DOHH2 (cell line): ENCODE measurements around the gene PPP4R2.
"Not testable (repeated sequence)": the region's sequence is repeated elsewhere in the genome, so short reads cannot be mapped to it uniquely, and the experiment has no call there.

Experiments
- H3F3A ChIP-seq: fragments of 200-600 bp; sonication (generic), shearing (Covaris generic); 2 replicates; pipeline ENCODE4 v1.6.0; 2016; ENCODE audit warnings: antibody characterized with exemption, mild to moderate bottlenecking; ENCODE audit not compliant: control insufficient read depth, insufficient read depth
- H3K27ac ChIP-seq: fragments of 200-600 bp; sonication (generic); 2 replicates; pipeline ENCODE4 v1.5.1; 2014; ENCODE audit warnings: low read depth, mild to moderate bottlenecking, low read length, moderate library complexity
- H3K27me3 ChIP-seq: fragments of 200-600 bp; sonication (generic); 2 replicates; pipeline ENCODE4 v1.6.1; 2014; ENCODE audit warnings: mild to moderate bottlenecking, low read length, mixed read lengths; ENCODE audit not compliant: control insufficient read depth
- H3K36me3 ChIP-seq: fragments of 200-600 bp; sonication (generic); 2 replicates; pipeline ENCODE4 v1.6.1; 2014; ENCODE audit warnings: mild to moderate bottlenecking, low read length, moderate library complexity, mixed read lengths; ENCODE audit not compliant: control insufficient read depth
- H3K4me1 ChIP-seq: fragments of 200-600 bp; sonication (generic); 2 replicates; pipeline ENCODE4 v1.6.1; 2014; ENCODE audit warnings: mild to moderate bottlenecking, low read length, mixed read lengths; ENCODE audit not compliant: control insufficient read depth
- H3K4me2 ChIP-seq: fragments of 200-600 bp; sonication (generic); 2 replicates; pipeline ENCODE4 v1.6.0; 2014; ENCODE audit warnings: mild to moderate bottlenecking, low read length, moderate library complexity
- H3K4me3 ChIP-seq: fragments of 200-600 bp; sonication (generic); 2 replicates; pipeline ENCODE4 v1.5.1; 2014; ENCODE audit warnings: mild to moderate bottlenecking, low read length, mixed read lengths
- H3K79me2 ChIP-seq: fragments of 200-600 bp; sonication (generic); 2 replicates; pipeline ENCODE4 v1.6.1; 2014; ENCODE audit warnings: mild to moderate bottlenecking, low read length, mixed read lengths; ENCODE audit not compliant: control insufficient read depth
- H3K9me2 ChIP-seq: fragments of 200-600 bp; sonication (generic); replicated peaks from 2 replicates; pipeline ENCODE4 v1.6.1; 2014; ENCODE audit warnings: mild to moderate bottlenecking, low read length, mixed read lengths; ENCODE audit not compliant: control insufficient read depth
- H3K9me3 ChIP-seq: fragments of 200-600 bp; sonication (generic); 2 replicates; pipeline ENCODE4 v1.6.1; 2014; ENCODE audit warnings: antibody characterized with exemption, low read length, mixed read lengths; ENCODE audit not compliant: control insufficient read depth, insufficient read depth
- H4K20me1 ChIP-seq: fragments of 200-600 bp; sonication (generic); 2 replicates; pipeline ENCODE4 v1.6.0; 2014; ENCODE audit warnings: low read depth, mild to moderate bottlenecking, antibody characterized with exemption, low read length, moderate library complexity; ENCODE audit not compliant: control insufficient read depth, insufficient read depth
- CTCF ChIP-seq: fragments of 200-600 bp; sonication (generic); IDR thresholded peaks from one replicate; pipeline ENCODE4 v1.5.1; 2014; ENCODE audit warnings: antibody characterized with exemption, mild to moderate bottlenecking, low read depth, low read length; ENCODE audit not compliant: poor library complexity, severe bottlenecking
- EZH2phosphoT487 ChIP-seq: fragments of 200-600 bp; sonication (generic); IDR thresholded peaks from 2 replicates; pipeline ENCODE4 v1.6.1; 2017; ENCODE audit warnings: borderline replicate concordance, mild to moderate bottlenecking, antibody characterized with exemption, low read length, moderate library complexity, mixed read lengths

Gene PPP4R2

DNA sequence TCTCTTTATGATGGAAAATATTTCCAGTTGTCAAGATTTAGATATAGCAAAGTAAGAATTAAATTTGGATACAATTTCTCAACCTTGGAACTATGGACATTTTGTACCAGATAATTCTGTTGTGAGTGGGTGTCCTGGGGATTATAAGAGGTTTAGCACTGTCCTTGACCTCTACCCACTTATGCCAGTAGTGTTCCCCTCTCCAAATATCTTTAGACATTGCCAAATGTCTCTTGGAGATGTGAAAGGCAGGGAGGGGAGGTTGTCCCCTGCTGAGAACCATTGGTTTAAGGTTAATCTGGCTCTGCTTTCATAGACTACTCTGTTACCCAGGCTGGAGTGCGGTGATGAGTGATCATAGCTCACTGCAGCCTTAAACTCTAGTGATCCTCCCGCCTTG lies 64.8 kb downstream of the PPP4R2 start, which contains the start of gene EBLN2:
Gene EBLN2, plus strand, starts transcription at position 244 of the 400 bp plus-strand sequence. CDS start 423 bp downstream, outside the sequence.
- Histone ChIP-seq H3K4me1 (no peaks in the 10 kb centered on the region), H4K20me1 (peaks cover 15% of the 10 kb centered on the region), H3K4me2 (no peak within 1 kb of the TSS), H3F3A (0 out of 2 replicates have a peak, but pooled peaks cover 5% of the 10 kb centered on the region), H3K27ac (no peak within 1 kb of the TSS), H3K9me3 (no peaks in the 10 kb centered on the region), H3K79me2 (peaks cover 39% of the 10 kb centered on the region), H3K4me3 (no peak within 1 kb of the TSS), H3K36me3 (peaks cover 77% of the 10 kb centered on the region), H3K27me3 (no peaks in the 10 kb centered on the region), H3K9me2 (no peaks in the 10 kb centered on the region)
- TF ChIP-seq EZH2phosphoT487 (no peak), CTCF (no peak)

- H3K4me3 ChIP-seq, H3K79me2 ChIP-seq, H3K9me2 ChIP-seq, H3K9me3 ChIP-seq, H3K4me2 ChIP-seq, H3K27ac ChIP-seq, H3K27me3 ChIP-seq, H3K4me1 ChIP-seq: not testable (repeated sequence)
- peaks cover 10% of the 10 kb centered on the region for H4K20me1 ChIP-seq
- H3K36me3 ChIP-seq: peaks cover 52% of the 10 kb centered on the region
- peaks cover 20% of the 10 kb centered on the region for H3F3A ChIP-seq
Observed at GRCh38 chr3:73066243-73066642, 69.6 kb downstream of the PPP4R2 start.

DNA sequence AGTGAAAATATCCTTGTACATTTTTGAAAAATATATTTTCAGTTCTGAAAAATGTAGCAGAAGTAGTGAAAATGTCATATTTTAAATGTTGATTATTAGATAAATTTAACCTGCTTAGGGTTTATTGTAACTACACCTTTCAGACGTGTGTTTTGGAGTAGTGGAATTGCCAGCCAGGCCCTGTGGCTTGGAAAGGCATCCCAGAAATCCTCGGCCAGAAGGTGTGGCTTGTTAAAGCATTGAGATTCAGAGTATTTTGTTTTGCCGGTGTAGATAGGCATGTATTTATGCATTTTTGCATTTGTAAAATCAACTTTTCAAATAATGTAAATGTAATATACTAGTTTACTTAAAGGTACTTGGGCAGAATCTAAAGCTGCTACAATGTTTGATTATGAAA lies 71.8 kb downstream of the PPP4R2 start:
- Histone ChIP-seq H3F3A (peaks cover 18% of the 10 kb centered on the region), H3K4me2 (no peak overlapping the region), H3K4me1 (no peaks in the 10 kb centered on the region), H3K9me2 (no peaks in the 10 kb centered on the region), H3K27me3 (no peaks in the 10 kb centered on the region), H3K9me3 (no peaks in the 10 kb centered on the region), H3K36me3 (peaks cover 32% of the 10 kb centered on the region), H3K4me3 (no peak overlapping the region), H3K27ac (no peak overlapping the region), H3K79me2 (no peaks in the 10 kb centered on the region), H4K20me1 (peaks cover 4% of the 10 kb centered on the region; the same call in 1 of the 2 replicates)
- TF ChIP-seq CTCF (no peak), EZH2phosphoT487 (no peak)

- Histone ChIP-seq H3K4me3 (no peak overlapping the region), H3K4me1 (no peaks in the 10 kb centered on the region), H3K9me3 (no peaks in the 10 kb centered on the region), H3K4me2 (no peak overlapping the region), H3K79me2 (no peaks in the 10 kb centered on the region), H3F3A (peaks cover 15% of the 10 kb centered on the region), H4K20me1 (peaks cover 4% of the 10 kb centered on the region; the same call in 1 of the 2 replicates), H3K27me3 (no peaks in the 10 kb centered on the region), H3K9me2 (no peaks in the 10 kb centered on the region), H3K27ac (no peak overlapping the region), H3K36me3 (peaks cover 24% of the 10 kb centered on the region)
- TF ChIP-seq EZH2phosphoT487: no peak
- no peak for TF ChIP-seq CTCF
Observed at GRCh38 chr3:73069187-73069586, 72.6 kb downstream of the PPP4R2 start.
